ENCODE measurements around the gene PWWP2B.

The PWWP2B gene

DNA sequence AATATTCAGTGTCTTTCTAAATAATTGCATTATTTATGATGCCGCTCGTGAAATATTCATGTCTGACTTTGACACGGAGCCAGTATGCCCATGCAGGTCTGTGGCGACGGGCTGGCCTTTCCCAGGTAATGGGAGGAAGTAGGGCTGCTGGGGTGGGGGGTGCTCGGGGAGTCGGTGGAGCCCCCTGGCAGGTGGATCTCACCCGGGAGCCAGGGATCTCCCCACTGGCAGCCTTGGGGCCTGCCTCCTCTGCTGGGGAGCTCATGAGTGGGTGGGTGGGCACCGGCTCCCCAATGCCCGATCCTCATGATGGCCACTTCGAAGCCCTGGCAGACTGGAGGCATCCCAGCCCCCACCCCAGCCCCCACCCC, 52.8 kb downstream of the PWWP2B start:
- no peak for DNase-seq

DNA sequence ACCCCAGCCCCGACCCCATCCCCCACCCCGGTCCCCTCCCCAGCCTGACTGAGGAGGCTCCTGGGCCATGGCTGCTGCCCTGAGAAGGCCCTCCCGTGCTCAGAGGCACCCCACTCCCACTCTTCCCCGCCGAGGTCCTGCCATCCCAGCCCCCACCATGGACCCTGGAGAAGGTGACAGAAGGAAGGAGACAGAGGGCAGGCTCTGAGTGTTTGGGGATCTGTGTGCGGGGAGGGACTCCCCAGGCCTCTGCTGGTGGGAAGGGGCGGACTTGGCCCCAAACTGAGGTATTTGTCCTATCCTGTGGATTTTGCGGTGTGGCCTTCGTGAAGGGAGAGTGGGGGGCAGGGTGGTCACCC, 53.4 kb downstream of the PWWP2B start:
- DNase-seq, result no peak

DNA sequence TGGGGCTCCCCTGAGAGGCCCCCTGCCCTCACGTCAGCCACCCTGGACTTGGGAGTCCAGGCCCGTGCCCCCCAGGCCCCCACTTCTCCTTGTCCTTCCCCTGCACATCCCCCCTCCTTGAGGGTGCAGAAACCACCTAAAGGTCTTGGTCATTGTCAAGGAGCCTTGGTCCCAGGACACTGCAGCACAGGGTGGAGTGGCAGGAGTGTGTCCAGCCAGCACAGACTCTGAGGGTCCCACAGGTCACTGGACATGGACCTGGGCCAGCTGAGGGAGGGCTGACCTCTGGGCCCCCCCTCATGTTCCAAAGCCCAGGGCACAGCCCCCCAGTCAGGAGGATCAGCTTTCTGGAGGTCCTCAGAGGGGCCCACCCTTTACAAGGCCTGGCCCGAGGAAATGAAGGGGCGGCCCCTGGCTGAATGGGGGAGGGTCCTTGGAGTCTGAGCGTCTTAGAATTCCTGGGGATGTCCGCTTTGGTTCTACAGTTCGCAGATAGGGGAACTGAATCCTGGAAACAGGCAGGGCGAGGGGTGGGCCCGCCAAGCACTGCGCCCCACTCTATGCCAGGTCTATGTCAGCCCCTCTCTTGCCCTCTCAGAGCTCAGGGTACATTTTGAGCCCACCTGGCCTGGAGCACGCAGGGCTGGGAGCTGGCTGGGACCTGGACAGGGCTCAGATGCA, 54.0 kb downstream of the PWWP2B start:
- DNase-seq, result no peak

DNA sequence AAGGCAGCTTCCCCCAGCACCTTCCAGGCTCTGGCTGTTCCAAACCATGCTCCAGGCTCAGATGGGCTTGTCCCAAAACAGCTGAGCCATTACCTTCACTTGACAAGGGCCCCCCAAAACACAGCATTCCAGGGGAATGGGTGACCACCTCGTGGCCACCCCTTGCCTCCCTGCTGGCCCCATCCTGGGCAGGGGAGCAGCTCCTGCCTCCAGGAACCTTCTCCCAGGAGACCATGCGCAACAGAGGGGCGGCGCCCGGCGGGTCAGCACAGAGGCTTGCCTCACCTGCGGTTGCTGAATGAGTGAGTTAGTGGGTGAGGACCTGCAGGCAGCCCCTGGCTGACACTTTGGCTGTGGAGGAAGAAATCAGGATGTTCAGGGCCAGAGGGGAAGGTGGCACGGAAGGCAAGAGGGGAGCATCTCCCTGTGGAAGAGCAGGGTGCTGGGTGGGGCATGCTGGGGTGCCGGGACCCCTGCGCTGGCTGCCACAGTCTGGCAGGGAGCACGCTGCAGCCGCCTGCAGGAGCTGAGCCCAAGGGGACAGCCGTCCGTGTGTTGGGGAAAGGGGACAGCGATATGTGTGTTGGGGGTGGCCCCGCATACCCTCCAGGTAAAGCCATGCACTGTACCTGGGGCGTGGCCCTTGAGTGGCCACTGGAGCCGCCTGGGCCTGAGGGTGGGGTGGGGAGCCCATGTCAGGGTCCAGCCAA, 54.7 kb downstream of the PWWP2B start:
- DNase-seq, result no peak

DNA sequence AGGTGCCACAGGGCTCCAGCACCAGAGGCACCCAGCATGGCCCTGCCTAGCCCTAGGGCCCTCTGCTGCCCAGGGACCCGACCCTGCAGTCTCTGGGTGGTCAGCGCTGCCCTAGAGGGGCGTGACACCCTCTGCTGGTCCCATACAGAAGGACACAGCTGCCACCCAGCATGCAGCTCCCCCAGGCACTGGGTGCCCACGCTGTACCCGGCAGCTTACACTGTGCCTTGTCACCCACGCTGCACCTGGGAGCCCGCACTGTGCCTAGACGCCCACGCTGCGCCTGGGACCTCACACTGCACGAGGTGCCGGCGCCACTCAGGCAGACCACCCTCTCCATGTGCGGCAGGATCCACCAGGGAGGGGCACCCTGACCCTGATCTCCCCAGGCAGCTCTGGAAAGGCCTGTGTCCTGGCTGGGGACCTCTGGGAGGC, 55.2 kb downstream of the PWWP2B start:
- DNase-seq, result no peak

DNA sequence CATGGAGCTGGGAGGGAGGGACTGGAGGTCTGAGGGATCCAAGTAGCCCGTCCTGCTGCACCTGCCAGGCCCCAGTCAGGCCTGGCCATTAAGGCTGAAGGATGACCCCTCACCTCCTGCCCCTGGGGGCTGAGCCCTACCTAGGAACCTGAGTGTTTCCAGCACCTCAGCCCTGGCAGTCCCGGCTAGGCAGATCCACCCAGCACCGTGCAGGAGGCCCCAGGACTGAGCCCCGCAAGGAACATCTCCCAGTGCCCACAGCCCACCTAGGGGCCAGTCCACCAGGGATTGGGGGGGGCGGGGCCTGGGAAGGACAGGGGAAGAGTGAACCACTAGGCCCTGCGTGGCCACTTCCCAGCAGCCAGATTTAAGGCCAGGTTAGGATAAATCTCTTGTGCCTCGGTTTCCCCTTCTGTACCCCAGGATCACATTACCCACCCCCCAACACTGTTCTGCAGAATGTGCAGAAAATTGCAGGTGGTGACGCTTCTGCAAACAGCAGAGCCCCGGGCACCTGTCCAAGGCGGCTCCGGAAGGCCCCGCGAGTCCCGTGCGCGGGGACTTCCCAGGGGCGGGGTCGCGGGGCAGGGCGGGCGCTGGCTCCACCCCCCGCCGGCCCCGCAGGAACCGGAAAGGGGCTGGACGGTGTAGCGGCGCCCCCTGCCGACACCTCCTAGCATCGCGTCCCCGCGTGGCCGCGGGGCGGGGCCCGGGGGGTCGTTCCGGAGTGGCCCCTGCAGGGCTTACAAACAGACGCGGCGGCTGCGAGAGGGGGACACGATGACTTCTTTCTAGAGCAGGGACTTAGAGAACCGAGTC, 55.9 kb downstream of the PWWP2B start:
- DNase-seq, result peak; percentile 67 to 74

DNA sequence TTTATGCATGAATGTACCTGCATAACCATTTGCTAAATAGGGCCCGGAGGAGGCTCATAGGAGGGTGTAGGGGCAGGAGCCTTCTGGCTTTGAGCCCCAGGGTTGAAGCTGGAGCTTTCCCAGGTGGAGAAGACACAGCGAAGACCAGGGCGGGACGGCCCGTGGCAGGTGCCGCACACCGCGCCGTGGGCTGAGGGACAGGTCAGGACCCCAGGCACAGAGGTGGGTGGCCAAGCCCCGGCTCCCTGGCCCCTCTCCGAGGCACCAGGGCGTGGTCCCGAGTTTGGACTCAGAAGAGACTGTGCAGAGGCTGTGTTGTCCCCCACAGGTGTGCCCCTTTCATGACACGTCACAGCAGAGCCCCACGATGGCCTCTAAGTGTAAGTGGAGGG, 56.5 kb downstream of the PWWP2B start:
- DNase-seq, result peak in 1 of 2 experiments; percentile 74

DNA sequence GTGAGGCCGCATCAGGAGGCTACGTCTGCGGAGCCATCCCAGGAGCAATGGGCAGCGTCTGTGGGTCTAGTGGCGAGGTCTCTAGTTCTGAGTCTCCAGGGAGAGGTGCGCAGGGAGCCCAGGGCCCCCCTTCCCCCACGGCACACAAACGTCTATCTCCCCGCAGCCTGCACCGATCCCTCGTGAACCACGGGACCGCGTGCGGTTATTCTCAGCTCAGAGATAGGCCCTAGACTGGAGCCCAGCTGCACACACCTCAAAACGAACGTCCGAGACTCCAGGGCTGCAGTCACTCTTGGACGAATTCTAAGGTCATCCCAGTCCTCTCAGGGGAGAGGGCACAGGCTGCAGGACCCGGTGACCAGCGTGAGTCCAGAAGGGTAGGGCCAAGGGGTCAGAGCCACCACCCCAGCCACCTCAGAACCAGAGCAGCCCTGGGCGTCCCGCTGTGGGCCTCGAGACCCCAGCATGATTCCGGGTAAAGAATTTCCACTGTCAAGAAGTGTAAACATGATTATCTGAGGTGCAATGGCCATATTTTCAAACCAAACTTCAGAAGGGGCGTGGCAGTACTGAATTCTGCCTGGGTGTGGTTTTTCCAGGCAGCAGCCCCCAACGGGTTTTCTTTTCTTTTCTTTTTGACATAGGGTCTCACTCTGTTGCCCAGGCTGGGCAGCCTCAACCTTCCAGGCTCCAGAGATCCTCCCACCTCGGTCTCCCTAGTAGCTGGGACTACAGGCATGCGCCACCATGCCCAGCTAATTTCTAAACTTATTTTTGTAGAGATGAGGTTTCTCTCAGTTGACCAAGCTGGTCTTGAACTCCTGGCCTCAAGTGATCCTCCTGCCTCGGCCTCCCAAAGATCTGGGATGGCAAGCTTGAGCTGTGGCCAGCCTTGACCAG, 57.5 kb downstream of the PWWP2B start:
- no peak for DNase-seq

DNA sequence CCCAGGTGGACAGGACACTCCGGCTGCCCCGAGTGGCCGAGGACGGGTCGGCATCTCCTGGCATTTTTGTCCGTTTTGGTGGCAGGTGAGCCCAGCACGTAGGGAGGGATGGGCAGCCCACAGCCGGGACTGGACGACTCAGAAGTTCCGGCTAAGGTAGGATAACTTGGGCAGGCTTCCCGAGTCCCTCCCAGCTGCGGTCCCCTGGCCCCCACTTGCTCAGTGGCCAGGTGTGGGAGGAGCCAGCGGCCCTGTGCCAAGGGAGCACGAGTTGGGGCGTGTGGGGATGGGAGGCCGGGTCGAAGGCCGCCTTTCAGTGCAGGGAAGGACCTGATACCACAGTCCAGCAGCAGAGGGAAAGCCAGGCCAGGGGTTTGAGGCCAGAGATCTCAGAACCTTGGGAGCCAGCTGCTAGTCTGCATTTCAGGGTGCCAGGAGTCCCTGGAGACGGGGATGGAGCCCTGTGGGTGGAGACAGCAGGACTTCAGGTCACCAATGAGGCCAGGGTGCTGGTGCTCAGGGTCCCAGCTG, 58.5 kb downstream of the PWWP2B start:
- no peak for DNase-seq

DNA sequence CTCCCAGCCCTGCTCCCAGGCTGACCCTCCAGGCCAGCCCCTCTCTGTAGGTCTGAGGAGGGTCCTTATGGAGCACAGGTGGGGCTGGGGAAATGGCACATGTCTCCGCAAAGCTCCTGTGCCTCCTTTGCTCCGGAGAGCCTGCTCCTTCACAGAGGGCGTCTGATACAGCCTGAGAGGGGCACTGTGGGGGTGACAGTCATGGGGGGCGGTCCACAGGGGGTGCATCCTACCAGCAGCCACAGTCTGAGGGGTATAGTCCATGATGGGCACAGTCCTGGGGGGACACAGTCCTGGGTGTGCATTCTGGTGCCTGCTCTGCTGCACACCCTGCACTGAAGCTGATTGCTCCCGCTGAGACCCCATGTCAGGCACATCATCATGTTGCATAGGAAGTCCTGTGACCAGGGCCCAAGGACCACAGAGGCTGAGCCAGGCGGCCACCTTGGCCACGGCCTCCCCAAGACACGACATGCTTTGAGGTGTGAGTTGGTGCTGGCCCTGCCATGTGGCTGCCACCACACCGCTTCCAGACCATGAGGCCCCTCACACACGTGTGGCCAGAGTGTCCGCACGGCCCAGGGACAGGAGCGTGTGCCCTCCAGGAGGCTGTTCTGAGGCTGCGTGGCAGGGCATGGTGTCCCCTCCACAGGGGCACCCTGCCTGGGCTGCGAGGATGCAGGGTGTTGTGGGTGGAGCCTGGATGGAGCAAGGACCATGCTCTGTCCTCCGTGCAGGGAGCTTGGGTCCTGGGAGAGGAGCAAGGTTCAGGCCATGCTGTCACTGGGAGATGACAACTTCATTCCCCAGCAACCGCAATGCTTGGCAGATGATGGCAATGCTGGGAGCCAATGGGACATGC, 59.2 kb downstream of the PWWP2B start:
- no peak for DNase-seq

DNA sequence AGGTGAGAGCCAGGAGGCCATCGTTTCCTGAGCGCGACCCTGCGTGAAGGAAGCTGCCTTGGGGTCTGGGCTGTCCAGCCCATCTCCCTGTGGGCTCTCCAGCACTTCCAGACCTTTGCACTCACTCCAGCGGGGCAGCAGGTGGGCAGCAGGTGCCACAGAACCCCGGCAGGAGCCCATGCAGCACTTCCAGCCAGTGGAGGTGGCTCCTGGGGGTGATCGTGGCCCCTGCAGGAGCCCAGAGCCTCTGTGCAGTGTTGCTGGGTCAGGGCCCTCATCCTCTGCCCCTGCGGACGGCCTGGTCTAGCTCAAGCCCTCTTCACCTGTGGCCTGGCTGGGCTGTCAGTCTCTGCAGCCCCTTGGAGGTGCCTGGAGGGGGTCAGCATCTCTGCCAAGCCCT, 59.9 kb downstream of the PWWP2B start:
- no peak for DNase-seq

DNA sequence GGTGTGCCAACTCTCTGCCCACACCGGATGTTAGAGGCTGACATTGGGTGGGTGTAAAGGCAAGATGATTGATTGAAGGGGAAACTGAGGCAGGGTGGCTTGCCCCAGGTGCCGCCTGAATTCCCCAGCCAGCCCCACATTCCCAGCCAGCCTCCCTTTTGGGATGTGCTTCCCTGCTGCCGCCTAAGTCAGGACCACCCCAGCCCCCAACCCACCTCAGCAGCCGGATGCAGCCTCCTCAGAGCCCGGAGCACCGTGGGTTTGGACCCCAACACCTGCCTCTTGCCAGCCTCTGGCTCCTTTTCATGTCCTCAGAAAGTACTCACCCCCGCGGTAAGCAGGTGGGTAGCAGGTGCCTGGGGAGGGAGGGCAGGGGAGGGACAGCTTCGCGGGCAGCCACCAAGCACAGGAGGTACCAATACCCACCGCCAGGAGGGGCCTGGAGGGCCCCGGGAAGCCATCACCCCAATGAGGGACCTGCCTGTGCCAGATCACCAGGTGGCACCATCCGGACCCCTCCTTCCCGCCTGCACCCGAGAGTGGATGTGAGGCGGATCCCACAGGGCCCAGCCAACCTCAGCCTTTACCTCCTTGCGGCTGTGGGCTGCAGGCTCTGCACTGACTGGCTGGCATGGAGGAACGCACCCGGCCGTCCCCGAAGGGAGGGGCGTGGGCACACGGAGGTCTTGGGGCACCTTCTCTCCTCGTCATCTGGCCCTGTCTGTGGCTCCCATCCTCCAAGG, 60.5 kb downstream of the PWWP2B start:
- DNase-seq, result peak in 1 of 2 experiments; percentile 26

DNA sequence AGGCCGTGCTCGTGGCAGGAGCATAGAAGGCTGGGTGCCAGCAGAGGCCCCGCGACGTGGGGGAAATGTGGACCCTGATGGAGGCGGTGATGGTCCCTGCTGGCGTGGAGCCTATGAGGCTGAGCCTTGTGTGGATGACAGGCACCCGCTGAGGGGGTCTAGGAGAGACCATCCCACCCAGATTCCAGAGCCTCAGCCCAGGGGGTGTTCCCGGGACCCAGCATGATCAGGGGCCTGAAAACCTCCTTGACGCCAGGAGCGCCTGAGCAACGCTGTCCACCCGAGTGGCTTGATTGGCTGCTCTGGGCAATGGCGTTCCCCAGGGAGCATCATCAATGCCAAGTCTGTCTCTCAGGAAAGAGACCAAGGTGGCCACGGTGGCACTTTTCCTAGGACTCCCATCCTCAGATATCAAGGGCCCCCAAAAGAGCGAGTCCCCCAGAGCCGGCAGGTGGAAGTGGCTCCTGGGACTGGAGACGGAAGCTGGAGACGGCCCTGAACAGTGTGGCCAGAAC, 61.1 kb downstream of the PWWP2B start:
- DNase-seq, result no peak

DNA sequence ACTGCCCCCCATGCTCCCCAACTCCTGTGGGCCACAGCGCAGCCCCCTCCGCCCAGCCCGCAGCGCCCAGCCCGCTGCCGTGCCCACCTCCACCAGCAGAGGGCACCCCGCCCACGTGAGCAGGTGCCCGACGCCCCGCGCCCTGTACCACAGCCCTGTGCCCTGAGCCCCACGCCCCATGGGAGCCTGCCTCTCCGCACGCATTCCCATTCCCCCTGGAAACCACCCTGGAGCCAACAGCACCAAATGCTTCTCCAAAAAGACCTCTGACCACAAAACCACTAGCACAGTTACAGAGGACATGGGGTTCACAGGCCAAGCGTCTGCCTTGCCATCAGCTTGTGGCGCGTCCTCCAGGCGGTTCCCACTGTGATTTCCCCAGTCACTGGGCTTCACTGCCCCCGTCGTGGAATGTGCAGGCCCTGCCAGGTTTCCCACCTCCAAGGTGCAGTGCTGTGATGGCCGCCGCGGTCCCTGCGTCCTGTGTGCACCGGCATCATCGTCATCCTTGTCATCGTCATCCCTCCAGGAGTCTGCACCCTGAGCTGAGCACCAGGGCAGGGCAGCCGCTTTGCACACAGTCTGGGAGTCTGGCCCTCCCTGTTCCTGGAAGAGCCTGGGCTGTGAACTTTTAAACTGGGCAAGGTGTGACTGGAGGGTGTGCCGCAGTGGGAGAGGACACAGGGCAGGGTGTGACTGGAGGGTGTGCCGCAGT, 61.7 kb downstream of the PWWP2B start:
- peak in 1 of 2 experiments; percentile 35 for DNase-seq

DNA sequence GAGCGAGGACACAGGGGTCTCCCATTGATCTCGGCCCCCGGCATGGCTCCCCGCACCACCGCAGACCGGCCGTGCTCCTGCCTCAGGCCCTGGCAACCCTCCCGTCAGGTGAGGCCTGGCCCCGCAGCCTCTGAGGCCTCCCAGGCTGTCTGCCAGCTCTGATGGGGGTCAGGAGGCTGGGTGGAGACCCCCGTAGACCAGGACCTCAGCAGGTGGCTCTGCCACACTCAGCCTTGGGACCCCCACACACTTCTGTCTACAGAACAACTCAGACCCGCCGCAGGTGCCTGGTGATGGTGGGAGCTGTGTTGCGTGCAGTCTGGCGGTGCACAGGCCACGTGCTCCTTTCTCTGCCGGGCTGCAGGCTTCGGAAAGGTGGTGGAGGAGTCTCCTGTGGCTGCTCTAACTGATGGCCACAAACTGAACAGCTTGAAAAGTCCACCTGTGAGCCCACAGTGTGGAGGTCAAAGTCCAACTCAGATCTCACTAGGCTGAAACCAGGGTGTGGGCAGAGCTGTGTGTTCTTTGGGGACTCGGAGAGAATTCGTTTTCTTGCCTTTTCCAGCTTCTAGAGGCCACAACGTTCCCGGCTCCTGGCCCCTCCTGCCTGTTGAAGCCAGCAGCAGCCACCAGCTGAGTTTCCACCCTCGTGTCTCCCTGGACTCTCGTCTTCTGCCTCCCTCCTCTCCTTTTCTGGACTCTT, 62.5 kb downstream of the PWWP2B start:
- no peak for DNase-seq

DNA sequence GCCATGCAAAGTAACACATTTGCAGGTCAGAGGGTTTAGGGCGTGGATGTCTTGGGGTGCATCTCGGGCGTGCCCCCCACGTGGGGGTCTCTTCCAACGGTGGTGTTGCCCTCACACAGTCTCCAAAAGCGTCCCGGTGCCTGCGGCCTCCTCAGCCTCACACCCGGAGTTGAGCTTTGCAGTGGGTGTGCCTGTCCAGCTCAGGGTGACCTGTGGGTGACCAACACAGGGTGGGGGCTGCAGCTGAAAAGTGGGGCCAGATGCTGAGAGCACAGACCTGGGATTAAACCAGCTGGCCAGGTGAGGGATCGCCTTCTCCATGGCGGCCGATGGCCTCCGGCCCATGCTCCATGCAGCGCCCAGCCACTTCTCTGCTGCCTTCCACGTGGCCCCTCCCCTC, 63.1 kb downstream of the PWWP2B start:
- no peak for DNase-seq

DNA sequence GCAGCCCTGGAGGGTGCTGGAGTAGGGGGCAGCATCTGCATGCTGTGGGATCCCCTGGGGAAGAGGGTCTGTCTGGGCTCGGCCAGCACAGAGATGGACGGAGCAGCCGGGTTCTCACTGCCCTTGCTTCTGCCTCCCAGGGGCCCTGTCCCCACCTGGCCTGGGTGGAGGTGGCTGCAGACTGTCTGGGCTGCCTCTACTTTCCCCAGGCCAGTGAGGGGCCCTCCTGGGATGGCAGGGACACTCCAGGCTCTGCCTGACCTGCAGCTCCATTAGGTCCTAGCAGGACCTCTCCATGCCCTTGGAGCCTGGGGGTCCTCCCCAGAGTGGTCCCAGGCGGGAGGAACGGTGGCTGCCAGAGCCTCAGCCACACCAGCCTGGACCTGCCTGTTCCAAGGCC, 63.7 kb downstream of the PWWP2B start:
- no peak for DNase-seq

DNA sequence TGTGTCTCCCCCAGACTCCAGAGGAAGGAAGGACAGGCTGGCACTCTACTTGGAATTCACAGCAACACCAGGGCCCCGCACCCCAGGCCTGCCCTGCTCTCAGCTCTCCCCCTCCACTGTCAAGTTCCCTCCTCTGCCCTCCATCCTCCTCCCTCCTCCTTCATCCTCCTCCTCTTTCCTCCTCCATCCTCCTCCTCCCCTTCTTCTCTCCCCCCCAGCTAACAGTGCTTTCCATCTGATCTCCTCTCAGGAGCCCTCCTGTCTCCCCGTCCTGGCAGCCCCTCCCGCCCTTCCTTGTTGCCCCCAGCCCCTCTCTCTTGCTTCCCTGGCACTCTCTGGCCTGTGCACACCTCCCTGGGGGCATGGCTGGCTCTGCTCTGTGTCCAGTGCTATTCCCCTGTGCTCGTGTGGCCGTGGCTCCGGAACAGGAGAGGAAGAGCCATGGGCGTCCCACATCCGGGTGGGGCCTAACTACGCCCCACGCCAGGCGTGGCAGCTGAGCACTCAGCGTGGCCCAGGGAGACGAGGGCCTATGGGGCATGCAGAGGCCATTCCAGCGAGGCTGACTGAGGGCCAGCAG, 64.2 kb downstream of the PWWP2B start:
- DNase-seq, result no peak

DNA sequence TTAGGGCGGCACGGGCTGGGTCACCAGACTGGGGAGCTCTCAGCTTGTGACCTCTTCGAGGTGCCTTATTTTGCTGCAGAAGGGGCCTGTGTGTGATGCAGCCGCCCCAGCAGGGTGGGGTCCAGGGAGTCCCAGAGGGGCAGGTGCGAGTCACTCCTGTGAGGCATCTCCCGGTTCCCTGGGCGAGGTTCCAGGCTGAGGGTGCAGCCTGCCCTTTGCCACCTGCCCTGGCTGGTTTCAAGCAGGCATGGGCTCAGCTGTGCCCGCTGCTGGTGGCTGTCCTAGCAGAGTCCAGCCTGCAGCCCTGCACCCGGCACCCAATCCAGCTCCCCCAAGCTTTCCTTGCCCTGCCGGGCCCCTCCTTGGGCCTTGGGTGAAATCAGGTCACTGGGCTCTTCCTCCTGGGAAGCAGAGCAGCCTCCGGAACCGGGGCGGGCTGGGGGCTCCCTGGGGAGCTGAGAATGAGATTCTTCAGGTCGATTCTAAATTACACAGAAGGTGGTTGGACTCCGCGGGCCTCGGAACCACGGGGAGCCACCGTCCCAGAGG, 64.8 kb downstream of the PWWP2B start:
- no peak for DNase-seq
